GM19438 (cell line): ENCODE results near the gene ANKRD11.
"Not testable (repeated sequence)": the region's sequence is repeated elsewhere in the genome, so short reads cannot be mapped to it uniquely, and the experiment has no call there.

ENCODE experiments used
- ATAC-seq: cut with Tn5 transposase; IDR thresholded peaks from one replicate; pipeline ENCODE4 v1.9.1; 2021; ENCODE audit warnings: low read depth; ENCODE audit not compliant: unreplicated experiment

The ANKRD11 gene

DNA sequence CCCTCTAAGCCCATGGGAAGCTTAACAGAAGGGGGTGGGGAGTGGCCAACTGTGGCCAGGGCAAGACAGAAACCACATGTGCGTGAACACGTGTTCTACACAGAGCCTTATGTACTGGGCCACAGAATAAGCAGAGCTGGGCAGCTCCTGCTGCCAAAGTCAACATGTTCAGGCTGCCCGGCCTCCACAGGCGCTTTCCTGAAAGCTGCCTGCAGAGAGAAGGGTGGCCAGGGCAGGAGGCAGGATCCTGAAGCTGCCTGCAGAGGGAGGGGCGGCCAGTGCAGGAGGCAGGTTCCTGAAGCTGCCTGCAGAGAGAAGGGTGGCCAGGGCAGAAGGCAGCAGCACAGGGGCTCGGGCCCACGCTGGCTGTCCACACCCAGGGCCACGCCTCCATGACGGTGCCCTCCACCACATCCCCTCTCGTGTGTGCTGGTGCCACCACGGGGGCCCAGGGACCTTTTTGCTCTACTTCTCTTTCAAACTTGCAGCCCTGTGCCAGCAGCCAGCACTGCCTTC, 79.5 kb downstream of the ANKRD11 start:
- no peak for ATAC-seq

DNA sequence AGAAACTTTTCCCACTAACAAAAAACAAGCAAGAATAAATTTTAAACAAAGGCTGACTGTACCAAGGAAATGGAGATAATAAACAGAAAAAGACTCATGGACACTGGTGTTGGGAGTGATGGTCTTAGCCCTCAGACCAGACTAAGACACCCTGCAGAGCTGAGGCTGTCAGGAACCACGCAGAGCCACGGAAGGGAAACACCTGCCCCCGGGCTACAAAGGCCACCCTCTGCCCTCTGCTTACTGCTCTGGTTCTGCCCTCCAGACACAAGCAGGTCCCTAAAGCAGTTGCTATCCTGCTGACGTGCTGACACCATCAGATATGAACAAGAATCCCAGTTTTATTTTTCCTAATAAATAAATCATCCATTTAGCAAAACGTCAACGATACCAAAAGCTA, 80.0 kb downstream of the ANKRD11 start:
- ATAC-seq, result no peak

DNA sequence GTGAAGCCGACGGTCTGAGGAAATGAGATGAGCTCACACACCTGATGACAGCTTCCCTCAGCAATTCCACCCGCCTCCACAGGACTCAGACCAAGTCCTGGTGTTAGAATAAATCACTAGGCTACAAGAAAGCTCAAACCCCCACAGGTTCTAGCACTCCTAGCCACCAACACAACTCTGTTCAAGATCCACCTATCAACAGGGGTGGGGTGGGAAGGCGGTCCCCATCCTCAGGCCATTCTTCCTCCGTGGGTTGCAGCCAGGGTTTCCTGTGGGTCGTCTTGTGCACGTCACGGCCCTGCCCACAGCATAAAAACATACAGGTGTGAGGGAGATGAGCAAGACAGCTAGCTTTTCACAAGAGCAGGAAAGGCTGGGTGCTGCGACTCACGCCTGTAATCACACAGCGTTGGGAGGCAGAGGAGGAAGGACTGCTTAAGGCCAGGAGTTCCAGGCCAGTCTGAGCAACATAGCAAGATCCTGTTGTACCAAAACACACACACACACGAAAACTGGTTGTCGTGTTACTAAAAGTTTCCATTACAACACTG, 81.1 kb downstream of the ANKRD11 start:
- ATAC-seq, result no peak

DNA sequence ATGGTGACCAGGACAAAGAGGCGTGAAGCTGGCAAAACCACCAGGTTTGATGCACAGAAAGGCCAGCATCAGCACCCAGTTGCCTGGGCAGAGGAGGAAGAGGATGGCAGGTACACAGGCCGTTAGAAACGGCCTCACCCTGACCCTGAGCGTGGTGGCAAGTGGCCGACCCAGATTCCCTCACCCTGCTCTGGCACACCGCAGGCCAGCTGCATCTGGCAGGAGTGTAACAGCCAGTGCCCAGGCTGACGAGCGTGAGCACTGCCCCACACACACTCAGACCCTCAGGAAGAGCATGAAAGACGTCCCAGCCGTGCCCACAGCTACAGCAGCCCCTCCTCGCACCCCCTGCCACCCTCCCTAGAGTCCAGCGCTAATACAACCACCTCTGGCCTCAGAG, 82.0 kb downstream of the ANKRD11 start:
- ATAC-seq, result no peak

DNA sequence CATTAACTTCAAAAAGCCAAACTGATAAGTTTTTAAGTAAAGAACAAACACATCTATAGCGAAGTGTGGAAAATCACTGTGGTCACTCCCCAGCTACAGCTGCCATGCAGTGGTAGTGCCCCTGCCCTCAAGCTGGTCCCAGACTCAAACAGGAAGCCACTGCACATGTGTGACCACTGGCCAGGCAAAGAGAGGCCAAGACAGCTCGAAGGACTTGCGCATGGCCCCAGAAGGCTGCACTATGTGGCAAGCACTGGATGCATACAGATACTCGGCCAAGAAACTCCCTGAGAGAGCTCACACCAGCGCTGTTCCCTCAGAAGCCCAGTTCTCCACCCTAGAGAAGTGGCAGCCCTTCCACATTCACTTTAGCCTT, 82.4 kb downstream of the ANKRD11 start:
- no peak for ATAC-seq

DNA sequence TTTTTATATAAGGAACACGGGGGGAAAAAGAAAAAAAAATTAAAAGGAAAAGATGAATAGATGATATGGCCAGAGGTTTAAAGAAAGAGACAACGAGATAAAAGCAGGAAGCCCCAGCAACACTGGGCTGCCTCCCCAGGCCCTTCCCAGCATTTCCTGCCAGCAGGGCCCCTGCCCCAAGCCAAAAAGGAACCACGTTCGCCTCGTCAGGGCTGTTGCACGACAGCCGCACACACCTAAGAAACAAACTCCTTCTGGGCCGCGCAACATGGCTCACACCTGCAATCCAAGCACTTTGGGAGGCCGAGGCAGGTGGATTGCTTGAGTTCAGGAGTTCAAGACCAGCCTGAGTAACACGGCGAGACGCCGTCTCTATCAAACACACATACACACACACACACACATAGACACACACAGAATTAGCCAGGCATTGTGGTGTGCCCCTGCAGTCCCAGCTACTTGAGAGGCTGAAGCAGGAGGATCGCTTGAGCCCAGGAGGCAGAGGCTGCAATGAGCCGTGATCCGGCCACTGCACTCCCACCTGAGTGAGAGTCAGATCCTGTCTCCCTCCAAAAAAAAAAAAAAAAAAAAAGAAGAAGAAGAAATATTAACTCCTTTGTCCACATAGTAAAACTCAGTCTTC, 83.0 kb downstream of the ANKRD11 start:
- no peak for ATAC-seq

DNA sequence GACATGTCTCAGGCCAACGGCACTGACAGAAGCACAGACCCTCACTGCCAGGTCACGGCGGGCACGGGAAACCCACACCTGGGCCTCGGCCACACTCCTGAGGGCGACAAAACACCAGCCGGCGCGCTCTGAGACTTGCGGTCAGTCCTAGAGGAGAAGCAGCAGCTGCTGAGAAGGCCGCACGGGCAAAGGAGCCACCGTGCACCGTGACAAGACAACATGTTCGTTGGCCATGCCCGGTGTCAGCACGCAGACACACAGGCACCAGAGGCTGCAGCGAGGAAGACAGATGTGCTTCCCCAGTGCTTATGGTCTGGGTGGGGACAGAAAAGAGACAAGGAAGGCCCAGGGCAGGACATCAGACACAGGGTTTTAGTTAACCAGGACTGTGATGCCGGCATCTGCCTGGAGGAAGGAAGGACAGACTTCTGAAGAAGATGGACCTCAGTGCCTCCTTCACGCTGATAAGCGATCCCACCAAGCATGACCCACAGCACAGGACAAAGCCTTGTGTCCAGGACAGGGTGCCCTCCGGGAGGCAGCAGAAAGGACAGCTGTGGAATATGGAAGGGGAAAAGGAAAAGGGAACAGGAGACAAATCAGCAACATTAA, 84.0 kb downstream of the ANKRD11 start:
- ATAC-seq, result no peak

DNA sequence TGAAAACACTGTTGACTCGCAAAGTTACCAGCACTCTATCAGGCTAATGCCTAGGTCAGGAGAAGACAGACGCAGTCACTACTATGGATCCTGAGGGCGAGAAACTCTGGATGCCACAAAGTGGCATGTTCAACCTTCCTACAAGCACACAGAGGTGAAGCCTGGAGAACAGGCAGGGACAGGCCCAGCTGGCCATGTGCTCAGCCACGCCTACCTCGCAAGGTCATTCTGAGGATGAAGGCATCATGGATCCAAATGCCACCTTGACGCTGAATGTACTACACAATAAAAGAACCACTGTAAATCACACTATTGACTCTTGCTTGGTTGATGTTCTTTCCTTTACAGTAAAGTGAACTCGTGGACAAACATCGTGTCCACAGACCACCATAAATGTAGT, 85.8 kb downstream of the ANKRD11 start:
- ATAC-seq, result no peak

DNA sequence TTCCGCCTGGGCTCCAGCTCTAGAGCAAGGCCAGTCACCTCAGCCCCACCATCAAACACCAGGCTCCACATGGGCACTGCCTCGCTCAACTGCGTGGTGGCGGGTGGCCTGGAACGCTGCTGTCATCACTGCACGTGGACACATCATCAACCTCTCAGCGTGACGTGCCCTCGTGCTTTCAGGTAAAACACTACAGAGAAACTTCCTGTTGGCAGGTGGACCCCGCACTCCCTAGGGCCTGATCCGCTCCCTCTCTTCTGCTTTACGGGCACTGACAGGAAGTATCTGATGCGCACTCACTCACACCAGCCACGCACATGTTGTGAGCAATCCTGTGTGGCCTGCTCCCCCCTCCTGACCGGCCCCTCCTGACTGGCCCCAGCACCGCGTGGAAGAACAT, 87.4 kb downstream of the ANKRD11 start:
- ATAC-seq, result no peak

DNA sequence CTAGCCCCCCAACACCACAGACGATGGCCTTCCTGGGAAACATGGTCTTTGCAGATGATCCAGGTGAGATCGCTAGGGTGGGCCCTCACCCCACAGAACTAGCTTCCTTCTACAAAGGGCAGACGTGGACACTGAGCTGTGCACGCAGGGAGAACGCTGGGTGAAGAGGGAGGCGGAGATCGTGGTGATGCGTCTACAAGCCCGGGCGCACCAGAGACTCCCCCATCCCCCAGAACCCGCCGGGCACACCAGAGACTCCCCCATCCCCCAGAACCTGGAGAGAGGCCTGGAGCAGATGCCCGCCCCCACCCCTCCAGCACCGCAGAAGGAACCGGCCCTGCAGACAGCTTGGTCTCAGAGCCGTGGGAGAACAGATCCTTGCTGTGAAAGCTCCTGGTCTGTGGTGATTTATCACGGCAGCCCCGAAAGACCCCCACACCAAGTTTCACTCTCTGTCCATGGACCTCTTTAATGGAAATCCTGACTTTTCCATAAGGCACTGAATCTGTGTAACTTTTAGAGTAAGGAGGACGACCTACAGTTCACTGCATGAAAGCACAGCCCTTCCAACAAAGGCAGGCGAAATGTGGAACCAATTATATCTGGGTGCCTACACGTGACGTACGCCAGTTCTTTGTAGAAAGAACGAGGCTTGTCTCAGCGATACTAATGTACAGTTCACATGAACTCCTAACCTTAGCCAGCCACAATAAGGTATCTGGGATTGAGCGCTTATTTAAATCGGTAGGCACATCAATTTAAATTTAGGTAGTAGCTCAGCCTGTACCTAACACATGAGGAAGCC, 88.5 kb downstream of the ANKRD11 start:
- ATAC-seq, result no peak

DNA sequence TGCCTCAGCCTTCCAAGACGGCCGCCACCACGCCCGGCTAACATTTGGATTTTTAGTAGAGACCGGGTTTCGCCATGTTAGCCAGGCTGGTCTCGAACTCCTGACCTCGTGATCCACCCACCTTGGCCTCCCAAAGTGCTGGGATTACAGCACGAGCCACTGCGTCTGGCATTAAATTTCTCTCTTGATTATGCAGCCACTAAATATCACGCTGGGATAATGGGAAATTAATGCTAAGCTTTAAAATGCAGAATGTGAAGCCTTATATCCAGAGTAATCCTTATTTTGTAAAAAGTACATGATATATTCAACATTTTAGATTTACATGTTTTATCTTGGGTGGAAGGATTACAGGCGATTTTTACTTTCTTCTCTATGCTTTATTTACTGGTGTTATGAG, 89.2 kb downstream of the ANKRD11 start:
- no peak for ATAC-seq

DNA sequence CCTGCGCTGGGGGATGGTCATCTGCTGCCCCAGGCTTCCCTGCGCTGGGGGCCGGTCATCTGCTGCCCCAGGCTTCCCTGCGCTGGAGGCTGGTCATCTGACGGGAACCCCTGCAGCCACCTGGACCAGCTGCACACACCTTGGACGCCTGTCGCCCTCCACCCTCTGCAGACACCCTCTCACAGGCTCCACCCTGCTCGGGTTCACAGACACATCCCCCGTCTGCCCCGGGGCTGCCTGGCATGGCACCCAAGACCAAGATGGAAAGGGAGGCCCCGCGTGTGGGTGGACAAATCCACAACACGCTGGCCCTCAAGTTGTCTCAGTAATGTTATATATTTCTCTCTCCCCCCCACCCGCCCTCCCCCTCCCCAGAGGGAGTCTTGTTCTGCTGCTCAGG, 89.6 kb downstream of the ANKRD11 start:
- ATAC-seq, result no peak

DNA sequence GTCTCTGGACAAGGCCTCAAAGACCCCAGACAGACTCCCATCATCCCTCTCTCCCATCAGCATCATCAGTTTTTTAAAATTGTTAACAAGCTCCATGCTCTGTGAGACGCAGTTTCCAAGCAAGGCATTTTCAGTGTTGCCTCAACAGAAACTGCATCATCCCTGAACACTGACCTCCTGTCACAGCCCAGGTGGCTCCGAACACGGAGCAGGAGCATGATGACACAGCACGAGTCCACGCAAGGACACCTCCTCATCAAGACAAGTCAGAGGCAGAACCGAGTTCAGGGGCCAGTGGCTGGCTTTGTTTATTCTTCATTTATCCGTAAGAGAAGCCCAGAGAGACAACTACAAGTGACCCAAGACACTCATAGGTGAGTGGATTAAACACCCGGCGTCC, 91.4 kb downstream of the ANKRD11 start:
- no peak for ATAC-seq

DNA sequence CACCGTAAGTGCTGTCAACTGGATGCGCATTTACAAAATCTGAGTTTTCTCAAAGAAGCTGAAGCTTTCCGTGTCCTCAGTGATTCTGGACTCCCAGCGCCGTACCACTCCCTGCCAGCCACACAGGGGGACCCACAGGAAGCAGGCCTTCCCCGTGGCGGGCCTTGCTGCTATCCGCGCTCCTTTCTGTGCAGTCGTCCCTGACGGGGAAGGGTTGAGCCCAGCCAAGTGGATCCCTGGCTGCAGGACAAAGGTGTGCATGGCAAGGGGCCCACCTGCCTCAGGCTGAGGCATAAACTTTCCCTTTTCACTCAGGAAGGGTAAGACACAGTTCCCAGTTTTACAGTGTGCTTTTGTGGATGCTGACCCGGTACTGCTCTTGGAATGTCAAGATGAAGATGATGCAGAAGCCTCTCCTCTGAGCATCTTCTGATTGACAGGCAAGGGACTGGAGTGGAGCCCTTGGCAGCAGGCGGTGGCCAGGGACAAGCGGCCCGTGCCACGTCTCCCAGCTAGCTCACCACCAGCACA, 93.0 kb downstream of the ANKRD11 start:
- ATAC-seq, result no peak

DNA sequence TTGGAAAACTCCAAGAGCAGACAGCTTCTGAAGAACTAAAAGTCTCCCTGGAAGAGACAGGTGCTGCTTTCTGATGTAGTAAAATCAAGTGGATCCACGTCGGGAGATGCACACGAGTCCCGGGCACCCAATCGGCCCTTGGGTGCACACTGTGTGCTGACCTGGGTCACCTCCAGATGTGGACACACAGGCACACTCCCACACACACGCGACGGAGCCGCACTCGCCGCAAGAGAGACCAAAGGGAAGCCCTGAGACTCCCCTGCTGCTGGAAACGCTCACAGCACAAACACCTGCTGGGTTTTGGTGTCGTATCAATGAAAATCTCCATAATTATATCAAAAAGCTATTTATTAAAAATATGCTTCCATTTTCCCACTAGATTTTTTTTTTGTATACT, 94.2 kb downstream of the ANKRD11 start:
- no peak for ATAC-seq

DNA sequence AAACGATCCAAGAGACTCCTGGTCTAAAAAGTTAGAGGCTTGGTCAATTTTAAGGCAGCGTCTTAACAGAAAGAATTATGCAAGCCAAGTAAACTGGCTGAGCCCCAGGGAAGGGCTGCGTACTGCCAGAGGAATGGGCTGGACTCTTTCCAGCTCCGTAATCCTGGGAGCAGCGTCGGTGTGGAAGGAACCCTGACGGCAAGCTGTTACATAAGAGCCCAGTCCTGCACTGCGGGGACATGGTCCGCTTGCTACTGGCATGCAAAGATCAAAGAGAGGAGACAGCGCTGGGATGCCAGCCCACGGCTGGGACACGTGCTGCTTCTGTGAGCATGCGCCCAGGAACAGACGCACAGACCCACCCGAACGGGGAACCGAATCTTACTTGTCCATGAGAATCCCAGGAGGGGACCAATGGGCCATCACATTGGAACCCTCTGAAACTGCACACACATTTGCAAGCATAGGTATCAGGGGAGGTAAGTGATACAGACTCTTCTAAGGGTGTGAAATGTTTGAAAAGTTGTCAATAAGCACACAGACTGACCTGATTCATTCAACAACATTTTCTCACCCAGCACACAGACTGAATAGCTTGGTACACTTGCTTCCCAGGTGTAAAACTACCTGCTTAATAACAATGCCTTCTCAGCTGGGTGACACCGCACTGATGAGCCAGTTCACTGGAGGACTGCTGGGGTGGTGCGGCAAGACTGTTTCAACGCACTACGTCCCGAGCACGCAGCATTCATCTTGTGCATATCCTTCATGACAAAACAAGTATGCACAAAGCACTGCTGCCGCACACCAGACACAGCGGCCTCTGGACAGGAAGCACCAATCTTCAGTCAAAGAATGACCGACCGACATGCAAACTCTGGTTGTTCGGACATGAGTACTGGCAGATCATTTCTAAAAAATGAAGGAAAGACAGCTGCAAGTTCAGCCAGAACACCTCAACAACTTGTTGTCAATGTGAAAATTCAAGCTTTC, 94.9 kb downstream of the ANKRD11 start:
- ATAC-seq, result no peak

DNA sequence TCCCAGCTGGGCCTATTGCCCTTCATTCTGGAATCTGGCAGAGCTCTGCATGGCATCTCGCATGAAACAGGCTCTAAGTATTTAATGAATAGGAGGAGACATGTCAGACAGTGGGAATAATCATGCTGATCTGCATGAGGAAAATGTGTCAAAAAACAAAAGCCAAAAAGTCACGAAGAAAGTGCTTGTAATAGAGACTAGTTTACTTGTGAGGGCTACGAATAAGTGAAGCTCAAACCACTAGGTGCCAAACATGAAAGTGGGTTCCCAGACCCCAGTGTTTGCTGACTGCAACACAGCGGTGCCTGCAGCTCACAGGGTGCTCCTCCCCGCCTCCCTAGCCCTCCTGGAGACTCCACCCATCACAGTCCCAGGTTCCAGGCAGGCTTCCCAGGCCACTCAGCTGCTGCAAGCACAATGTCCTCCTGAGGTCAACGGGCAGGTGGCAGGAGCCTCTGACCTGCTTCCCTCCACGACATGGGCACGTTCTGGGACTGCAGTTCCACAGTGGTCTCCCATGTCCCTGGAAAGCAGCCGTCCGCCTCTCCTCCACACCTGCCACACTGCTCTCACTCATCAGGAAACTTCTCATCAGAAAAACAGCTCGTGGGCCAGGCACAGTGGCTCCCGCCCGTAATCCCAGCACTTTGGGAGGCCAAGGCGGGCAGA, 96.5 kb downstream of the ANKRD11 start:
- no peak for ATAC-seq

DNA sequence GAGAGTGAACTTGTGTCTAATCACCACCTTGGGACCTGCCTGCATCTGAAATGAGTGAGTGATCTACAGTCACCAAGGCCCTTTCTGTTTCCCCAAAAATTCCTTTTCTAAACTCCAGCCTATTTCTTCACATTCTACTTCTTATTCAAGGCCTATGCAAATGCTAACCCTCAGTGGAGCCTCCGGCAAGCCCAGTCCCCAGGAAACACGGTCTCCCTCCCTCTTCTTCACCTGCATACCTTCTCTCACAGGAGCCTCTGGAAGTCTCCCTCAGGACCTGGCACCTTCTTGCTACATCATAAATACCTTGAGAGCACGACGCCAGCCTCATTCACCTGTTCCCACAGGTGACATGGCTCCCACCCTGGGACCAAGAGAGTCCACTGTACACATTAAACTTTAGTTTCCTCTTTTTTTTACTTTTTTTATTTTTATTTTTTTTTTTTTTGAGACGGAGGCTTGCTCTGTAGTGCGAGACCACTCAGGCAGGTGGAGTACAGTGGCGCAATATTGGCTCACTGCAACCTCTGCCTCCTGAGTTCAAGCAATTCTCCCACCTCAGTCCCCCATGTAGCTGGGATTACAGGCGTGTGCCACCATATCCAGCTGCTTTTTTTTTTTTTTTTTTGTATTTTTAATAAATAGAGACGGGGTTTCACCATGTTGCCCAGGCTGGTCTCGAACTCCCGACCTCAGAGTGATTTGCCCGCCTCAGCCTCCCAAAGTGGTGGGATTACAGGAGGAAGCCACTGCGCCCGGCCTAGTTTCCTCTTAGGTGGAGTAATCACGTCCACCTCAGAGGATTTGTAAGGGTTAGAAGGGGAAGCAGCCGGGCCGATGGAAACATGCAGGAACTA, 97.3 kb downstream of the ANKRD11 start:
- no peak for ATAC-seq

DNA sequence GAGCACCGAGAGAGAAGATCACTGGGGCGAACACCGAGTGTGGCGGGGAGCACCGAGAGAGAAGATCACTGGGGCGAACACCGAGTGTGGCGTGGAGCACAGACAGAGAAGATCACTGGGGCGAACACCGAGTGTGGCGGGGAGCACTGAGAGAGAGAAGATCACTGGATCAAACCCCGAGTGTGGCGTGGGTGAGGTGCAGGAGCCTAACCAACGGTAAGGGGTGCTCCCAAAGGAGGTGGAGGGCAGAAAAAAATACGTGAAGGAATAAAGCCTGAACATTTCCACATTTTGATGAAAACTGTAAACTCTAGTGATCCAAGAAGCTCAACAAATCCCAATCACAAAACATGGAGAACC, 100.2 kb downstream of the ANKRD11 start:
- ATAC-seq, result not testable (repeated sequence)
